ENCODE data around the gene SS18L1.

GRCh38 chr20:62163485-62163865, 19.9 kb downstream of the SS18L1 start:
- TF ChIP-seq CTCF (conservative IDR thresholded peaks at IDR 0.05; ENCODE audit: low read length) (no peak), EZH2phosphoT487 (IDR thresholded peaks at IDR 0.05; ENCODE audit: borderline replicate concordance, low read depth, low read length) (no peak)

Measured in OCI-LY7 (cell line).